ENCODE measurements around the gene SLC13A1.

DNA sequence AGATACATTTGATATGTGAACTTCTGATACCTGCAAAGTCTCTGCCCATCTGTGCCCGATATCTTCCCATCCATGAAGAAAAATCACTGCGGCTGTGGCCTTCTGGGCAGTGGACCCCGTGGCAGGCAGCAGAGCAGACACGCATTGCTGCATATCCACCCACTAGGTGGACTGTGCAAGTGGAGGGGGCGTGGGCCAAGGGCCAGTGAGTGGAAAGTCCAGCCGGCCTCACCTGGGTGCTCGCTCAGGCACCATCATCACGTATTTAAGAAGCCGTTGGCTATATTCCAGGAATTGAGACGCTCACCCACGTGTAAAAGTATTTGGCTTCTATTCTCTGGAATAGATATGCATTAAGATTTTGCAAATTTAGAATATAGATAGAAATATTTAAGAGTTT lies 30.8 kb upstream of the SLC13A1 start:
- no peak for TF ChIP-seq POLR2A (IDR thresholded peaks at IDR 0.05)
- TF ChIP-seq, protein P1, sequence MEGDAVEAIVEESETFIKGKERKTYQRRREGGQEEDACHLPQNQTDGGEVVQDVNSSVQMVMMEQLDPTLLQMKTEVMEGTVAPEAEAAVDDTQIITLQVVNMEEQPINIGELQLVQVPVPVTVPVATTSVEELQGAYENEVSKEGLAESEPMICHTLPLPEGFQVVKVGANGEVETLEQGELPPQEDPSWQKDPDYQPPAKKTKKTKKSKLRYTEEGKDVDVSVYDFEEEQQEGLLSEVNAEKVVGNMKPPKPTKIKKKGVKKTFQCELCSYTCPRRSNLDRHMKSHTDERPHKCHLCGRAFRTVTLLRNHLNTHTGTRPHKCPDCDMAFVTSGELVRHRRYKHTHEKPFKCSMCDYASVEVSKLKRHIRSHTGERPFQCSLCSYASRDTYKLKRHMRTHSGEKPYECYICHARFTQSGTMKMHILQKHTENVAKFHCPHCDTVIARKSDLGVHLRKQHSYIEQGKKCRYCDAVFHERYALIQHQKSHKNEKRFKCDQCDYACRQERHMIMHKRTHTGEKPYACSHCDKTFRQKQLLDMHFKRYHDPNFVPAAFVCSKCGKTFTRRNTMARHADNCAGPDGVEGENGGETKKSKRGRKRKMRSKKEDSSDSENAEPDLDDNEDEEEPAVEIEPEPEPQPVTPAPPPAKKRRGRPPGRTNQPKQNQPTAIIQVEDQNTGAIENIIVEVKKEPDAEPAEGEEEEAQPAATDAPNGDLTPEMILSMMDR (IDR thresholded peaks at IDR 0.05), result no peak
